Nephron (organoid): ENCODE data around the gene ARMCX4.
A peak's percentile ranks its signal among the peaks of the same experiment; 100 is the strongest.

Experiments
- H3K27ac Mint-ChIP-seq, 3 experiments: 2 replicates each; pipeline ENCODE4 v1.8.0; 2020; ENCODE audit warnings: mixed read lengths in 3 of 3, mild to moderate bottlenecking in 2 of 3, moderate library complexity in 1 of 3
- H3K27me3 Mint-ChIP-seq: 2 replicates; pipeline ENCODE4 v1.8.0; 2021; ENCODE audit warnings: low read depth, mild to moderate bottlenecking, moderate library complexity, mixed read lengths
- H3K36me3 Mint-ChIP-seq: 2 replicates; pipeline ENCODE4 v1.8.0; 2020; ENCODE audit warnings: low read depth, mixed read lengths
- H3K4me1 Mint-ChIP-seq: 2 replicates; pipeline ENCODE4 v1.8.0; 2020; ENCODE audit warnings: mixed read lengths
- H3K4me3 Mint-ChIP-seq, 3 experiments: 2 replicates each; pipeline ENCODE4 v1.8.0; 2020; ENCODE audit warnings: mild to moderate bottlenecking in 3 of 3, mixed read lengths in 3 of 3, moderate library complexity in 2 of 3
- H3K9me3 Mint-ChIP-seq: 2 replicates; pipeline ENCODE4 v1.8.0; 2020; ENCODE audit warnings: mixed read lengths
- TF ChIP-seq, protein P1 (sequence below), 3 experiments: fragments of 200-600 bp; sonication (generic); IDR thresholded peaks; one replicate each; pipeline ENCODE4 v1.5.0; 2021; ENCODE audit warnings: antibody characterized with exemption in 3 of 3; ENCODE audit not compliant: unreplicated experiment in 3 of 3

ARMCX4 gene

DNA sequence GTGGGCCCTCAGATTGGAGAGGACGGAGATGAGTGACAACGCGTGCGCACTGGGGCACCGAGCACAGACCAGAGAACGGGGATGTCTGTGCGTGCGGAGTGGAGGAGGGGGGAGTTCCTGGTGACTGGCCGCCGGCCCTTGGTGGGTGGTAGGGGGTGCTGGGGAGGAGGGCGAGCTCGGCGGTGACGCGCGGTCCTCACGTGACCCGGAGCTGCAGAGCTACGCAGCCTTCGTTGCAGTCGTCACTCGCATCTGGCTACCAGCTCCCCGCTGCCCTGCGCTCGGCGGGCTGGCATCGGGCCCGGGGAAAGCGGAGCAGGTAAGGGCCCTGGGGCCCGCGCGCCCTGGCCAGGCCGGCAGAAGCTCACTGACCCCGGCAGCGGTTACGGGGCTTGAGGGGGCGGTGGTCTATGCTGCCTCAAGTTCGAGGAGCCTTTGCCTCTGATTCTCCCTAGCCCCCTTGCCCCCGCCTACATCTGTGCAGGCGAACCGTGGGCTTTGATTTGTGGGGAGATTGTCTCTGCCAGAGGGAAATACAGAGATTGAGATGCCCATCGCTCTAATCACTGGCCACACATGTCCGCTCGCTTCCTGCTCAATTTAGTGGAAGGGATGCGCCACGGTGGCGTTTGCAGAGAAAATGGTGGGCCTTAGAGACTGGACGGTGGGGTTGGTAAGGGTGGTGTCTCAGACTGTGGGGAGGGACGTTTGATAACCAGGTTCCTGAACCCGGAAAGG, at the start of gene ARMCX4:
Gene ARMCX4 (plus strand): TSS at position 245 of the 738 bp plus-strand sequence. CDS start 3,134 bp downstream, outside the sequence.
- TF ChIP-seq, protein P1, sequence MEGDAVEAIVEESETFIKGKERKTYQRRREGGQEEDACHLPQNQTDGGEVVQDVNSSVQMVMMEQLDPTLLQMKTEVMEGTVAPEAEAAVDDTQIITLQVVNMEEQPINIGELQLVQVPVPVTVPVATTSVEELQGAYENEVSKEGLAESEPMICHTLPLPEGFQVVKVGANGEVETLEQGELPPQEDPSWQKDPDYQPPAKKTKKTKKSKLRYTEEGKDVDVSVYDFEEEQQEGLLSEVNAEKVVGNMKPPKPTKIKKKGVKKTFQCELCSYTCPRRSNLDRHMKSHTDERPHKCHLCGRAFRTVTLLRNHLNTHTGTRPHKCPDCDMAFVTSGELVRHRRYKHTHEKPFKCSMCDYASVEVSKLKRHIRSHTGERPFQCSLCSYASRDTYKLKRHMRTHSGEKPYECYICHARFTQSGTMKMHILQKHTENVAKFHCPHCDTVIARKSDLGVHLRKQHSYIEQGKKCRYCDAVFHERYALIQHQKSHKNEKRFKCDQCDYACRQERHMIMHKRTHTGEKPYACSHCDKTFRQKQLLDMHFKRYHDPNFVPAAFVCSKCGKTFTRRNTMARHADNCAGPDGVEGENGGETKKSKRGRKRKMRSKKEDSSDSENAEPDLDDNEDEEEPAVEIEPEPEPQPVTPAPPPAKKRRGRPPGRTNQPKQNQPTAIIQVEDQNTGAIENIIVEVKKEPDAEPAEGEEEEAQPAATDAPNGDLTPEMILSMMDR (IDR thresholded peaks at IDR 0.05; ENCODE audit: unreplicated experiment in 3 of 3), result no peak
- H3K4me1 Mint-ChIP-seq, result peaks cover 19% of the 10 kb centered on the region
- no peaks in the 10 kb centered on the region for H3K27me3 Mint-ChIP-seq
- H3K36me3 Mint-ChIP-seq, result peaks cover 30% of the 10 kb centered on the region
- peaks cover 4% of the 10 kb centered on the region for H3K9me3 Mint-ChIP-seq
- peak within 1 kb of the TSS; percentile 34 to 93 (median 77) for H3K27ac Mint-ChIP-seq
- H3K4me3 Mint-ChIP-seq, result peak within 1 kb of the TSS; percentile 87 to 96 (median 92)

DNA sequence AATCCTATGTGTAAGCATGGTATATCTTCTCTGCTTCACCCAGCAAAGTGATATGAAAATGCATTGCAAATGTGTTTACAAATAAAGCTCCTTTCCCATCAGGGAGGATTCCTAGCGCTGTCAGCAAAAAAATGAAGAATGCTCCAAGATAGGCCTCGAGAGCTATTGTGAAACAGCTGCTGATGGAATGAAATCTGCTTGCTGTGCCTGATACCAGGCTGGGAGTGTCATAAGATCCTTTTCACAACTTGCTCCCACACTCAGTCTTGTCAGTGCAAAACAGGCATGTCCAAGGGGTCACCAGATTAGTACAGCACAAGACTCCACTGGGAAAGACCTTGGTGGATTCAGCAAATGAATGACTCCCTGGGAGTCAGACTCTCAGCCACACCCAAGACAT, 43.2 kb upstream of the ARMCX4 start:
- H3K9me3 Mint-ChIP-seq, result peaks cover 35% of the 10 kb centered on the region
- H3K4me3 Mint-ChIP-seq, result no peak overlapping the region
- peaks cover 79% of the 10 kb centered on the region for H3K36me3 Mint-ChIP-seq
- no peaks in the 10 kb centered on the region for H3K27me3 Mint-ChIP-seq
- H3K4me1 Mint-ChIP-seq, result no peaks in the 10 kb centered on the region
- TF ChIP-seq, protein P1 (IDR thresholded peaks at IDR 0.05; ENCODE audit: unreplicated experiment in 3 of 3), result no peak
- H3K27ac Mint-ChIP-seq, result no peak overlapping the region

DNA sequence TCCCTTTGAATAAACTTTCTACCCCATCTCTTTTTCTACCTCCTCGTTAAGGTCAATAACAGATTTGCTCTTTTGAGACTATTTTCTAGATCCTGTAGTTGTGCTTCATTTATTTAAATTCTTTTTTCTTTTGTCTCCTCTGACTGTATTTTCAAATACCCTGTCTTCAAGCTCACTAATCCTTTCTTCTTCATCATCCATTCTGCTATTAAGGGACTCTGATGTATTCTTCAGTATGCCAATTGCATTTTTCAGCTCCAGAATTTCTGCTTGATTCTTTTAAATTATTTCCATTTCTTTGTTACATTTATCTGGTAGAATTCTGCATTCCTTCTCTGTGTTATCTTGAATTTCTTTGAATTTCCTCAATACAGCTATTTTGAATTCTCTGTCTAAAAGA, 36.0 kb upstream of the ARMCX4 start:
- H3K36me3 Mint-ChIP-seq, result peaks cover 67% of the 10 kb centered on the region
- no peak overlapping the region for H3K27ac Mint-ChIP-seq
- H3K9me3 Mint-ChIP-seq, result peaks cover 25% of the 10 kb centered on the region
- TF ChIP-seq, protein P1 (IDR thresholded peaks at IDR 0.05; ENCODE audit: unreplicated experiment in 3 of 3), result no peak
- no peak overlapping the region for H3K4me3 Mint-ChIP-seq
- no peaks in the 10 kb centered on the region for H3K27me3 Mint-ChIP-seq
- no peaks in the 10 kb centered on the region for H3K4me1 Mint-ChIP-seq

DNA sequence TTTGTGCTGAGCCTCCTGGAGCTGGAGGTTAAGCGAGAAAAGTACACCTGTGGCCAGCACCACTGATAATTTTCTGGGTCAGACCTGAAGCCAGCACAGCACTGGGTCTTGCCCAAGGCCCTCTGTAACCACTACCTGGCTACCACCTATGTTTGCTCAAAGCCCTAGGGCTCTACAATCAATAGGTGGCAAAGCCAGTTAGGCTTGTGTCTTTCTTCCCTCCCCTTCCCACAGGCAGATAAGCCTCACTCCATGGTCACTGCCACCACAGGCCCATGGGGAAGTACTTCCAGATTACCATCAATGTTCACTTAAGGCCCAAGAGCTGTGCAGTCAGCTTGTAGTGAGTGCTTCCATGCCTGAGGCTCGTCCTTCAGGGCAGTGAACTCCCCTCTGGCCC, 35.2 kb upstream of the ARMCX4 start:
- peaks cover 69% of the 10 kb centered on the region for H3K36me3 Mint-ChIP-seq
- no peak overlapping the region for H3K27ac Mint-ChIP-seq
- no peaks in the 10 kb centered on the region for H3K27me3 Mint-ChIP-seq
- H3K9me3 Mint-ChIP-seq, result peaks cover 22% of the 10 kb centered on the region
- no peaks in the 10 kb centered on the region for H3K4me1 Mint-ChIP-seq
- TF ChIP-seq, protein P1 (IDR thresholded peaks at IDR 0.05; ENCODE audit: unreplicated experiment in 3 of 3), result no peak
- no peak overlapping the region for H3K4me3 Mint-ChIP-seq

DNA sequence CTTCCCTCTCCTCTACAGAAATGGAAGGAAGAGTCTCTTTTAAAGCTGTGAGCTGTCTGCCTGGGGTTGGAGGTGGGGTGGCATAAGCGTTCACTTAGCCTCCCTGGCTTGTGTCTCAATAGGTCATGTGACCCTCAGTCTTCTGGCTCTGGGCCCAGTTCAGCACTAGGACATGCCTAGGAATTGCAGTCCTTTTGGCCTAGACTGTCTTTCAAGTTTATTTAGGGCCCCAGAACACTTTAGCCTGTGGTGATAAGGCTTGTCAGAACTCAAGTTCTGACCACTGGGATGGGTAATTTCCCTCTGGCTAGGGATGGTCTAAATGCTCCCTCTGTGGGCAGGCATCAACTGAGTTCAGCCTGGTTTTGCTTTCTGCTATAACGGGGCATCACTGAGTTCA, 34.3 kb upstream of the ARMCX4 start:
- TF ChIP-seq, protein P1 (IDR thresholded peaks at IDR 0.05; ENCODE audit: unreplicated experiment in 3 of 3), result no peak
- Mint-ChIP-seq H3K27ac (no peak overlapping the region), H3K4me3 (no peak overlapping the region), H3K4me1 (no peaks in the 10 kb centered on the region), H3K27me3 (no peaks in the 10 kb centered on the region), H3K36me3 (peaks cover 71% of the 10 kb centered on the region), H3K9me3 (peaks cover 26% of the 10 kb centered on the region)

DNA sequence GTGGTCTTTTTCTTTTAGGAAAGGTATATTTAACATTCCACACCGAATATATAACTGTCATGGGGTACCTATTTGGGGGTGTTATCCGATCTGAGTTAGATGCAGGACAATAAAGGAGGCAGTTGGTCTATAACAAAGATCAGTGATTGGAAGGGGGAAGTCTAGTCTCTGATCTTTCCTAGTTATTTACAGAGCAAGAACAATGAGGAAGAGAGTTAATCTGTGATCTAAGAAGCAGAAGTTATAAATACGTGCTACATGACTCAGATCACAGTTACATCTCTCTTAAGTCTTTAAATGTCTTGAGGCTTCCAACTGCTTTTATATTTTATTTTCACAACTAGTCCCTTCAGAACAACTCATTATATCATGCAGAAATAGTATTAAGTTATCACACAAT, 33.2 kb upstream of the ARMCX4 start:
- Mint-ChIP-seq H3K36me3 (peaks cover 69% of the 10 kb centered on the region), H3K4me3 (no peak overlapping the region), H3K27ac (no peak overlapping the region), H3K9me3 (peaks cover 23% of the 10 kb centered on the region), H3K4me1 (no peaks in the 10 kb centered on the region), H3K27me3 (no peaks in the 10 kb centered on the region)
- TF ChIP-seq, protein P1 (IDR thresholded peaks at IDR 0.05; ENCODE audit: unreplicated experiment in 3 of 3), result no peak
